K562 (cell line): ENCODE measurements around the gene ABCB6.

Experiments
- HMG20A ChIP-seq: fragments of 450-650 bp; formaldehyde crosslinking; conservative IDR thresholded peaks from 2 replicates; pipeline ENCODE4 v1.4.0; 2020; ENCODE audit warnings: mild to moderate bottlenecking, mixed read lengths
- NFATC3 ChIP-seq: fragments of 450-650 bp; IDR thresholded peaks from 2 replicates; pipeline ENCODE4 v1.6.1; 2017; ENCODE audit warnings: mild to moderate bottlenecking
- NFIX ChIP-seq: fragments of 250-450 bp; sonication (Bioruptor Pico); IDR thresholded peaks from 2 replicates; pipeline ENCODE4 v1.4.0; 2020; ENCODE audit warnings: low read depth, mild to moderate bottlenecking, moderate library complexity
- ZNF589 ChIP-seq: fragments of 200-800 bp; sonication (Bioruptor generic); IDR thresholded peaks from 2 replicates; pipeline ENCODE4 v1.6.1; 2016; ENCODE audit warnings: low read depth, missing genetic modification characterization, missing compliant biosample characterization
- ZNF695 ChIP-seq: fragments of 450-650 bp; formaldehyde crosslinking; IDR thresholded peaks from 2 replicates; pipeline ENCODE4 v1.4.0; 2020; ENCODE audit warnings: mild to moderate bottlenecking, moderate library complexity

DNA sequence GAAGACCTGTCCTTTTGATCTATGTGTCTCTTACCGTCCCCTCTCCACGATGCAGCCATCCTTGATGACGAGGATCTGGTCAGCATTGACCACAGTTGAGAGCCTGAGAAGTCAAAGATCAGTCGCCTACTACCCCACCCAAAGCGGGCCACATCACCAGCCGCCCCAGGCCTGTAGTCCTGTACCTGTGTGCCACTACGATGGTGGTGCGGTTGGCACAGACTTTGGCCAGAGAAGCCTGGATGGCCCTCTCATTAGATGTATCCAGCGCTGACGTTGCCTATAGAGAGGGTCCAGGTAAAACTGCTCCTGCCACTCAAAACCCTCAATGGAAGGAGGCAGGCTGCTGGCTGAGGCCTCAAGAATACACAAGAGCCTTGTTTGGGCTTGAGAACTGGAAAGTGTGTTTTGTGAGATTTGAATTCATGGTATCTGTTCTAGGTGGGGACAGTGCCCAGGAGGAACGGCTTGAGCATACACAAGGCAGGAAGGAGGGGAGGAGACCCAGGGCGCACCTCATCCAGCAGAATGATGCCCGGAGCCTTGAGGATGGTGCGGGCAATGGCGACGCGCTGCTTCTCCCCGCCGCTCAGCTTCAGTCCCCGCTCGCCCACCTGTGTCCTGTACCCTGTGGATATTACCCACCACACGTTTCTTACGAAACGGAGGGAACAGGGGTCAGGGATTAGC lies 8.4 kb downstream of the ABCB6 start:
- TF ChIP-seq NFATC3: no peak
- no peak for TF ChIP-seq ZNF695 (CRISPR knock-in tag)
- no peak for TF ChIP-seq NFIX (CRISPR knock-in tag)
- TF ChIP-seq HMG20A (CRISPR knock-in tag): no peak
- no peak for TF ChIP-seq ZNF589 (CRISPR knock-in tag)
